ENCODE data around the gene CTBP2.

GRCh38 chr10:125054216-125054615, 106.1 kb downstream of the CTBP2 start:
- TF ChIP-seq SP1 (IDR thresholded peaks at IDR 0.05) (no peak), FOXM1 (IDR thresholded peaks at IDR 0.05; ENCODE audit: borderline replicate concordance) (no peak), HDGF (IDR thresholded peaks at IDR 0.05; ENCODE audit: borderline replicate concordance) (no peak), TARDBP (IDR thresholded peaks at IDR 0.05) (no peak), ARNT (IDR thresholded peaks at IDR 0.05) (no peak), LEF1 (IDR thresholded peaks at IDR 0.05; ENCODE audit: borderline replicate concordance) (no peak)
